DMS153 treated with DMSO at 0.1 percent for 48 hours (cell line): ENCODE data around the gene TMEM184B.

Experiments
- DNase-seq: peaks from one replicate; lab custom pipeline; 2025; ENCODE audit not compliant: unreplicated experiment; lab: John Stamatoyannopoulos, UW

The TMEM184B gene

DNA sequence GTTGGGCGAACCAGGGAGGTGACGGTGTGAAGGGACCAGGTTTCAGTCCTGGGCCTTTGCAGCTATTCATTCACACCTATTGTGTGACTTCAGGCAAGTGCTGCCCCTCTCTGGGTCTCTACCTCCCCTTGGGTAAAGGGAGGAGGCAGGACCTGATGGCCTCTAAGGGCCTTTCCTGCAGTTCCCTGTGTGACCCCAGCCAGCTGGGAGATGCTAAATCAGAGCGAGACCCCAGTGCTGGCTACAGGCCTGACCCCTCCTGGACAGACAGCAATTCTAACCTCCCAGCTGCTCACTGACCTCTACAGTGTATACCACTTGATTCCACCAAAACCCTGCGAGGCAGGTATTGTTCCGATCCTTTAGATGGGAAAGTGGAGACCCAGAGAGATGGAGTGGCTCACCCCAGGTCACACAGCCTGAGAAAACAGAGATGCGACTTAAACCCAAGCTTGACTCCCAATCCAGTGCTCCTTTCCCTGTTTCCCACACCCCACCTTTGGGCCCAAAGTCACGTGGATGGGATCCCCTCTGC, 64.8 kb downstream of the TMEM184B start:
- DNase-seq: no peak

DNA sequence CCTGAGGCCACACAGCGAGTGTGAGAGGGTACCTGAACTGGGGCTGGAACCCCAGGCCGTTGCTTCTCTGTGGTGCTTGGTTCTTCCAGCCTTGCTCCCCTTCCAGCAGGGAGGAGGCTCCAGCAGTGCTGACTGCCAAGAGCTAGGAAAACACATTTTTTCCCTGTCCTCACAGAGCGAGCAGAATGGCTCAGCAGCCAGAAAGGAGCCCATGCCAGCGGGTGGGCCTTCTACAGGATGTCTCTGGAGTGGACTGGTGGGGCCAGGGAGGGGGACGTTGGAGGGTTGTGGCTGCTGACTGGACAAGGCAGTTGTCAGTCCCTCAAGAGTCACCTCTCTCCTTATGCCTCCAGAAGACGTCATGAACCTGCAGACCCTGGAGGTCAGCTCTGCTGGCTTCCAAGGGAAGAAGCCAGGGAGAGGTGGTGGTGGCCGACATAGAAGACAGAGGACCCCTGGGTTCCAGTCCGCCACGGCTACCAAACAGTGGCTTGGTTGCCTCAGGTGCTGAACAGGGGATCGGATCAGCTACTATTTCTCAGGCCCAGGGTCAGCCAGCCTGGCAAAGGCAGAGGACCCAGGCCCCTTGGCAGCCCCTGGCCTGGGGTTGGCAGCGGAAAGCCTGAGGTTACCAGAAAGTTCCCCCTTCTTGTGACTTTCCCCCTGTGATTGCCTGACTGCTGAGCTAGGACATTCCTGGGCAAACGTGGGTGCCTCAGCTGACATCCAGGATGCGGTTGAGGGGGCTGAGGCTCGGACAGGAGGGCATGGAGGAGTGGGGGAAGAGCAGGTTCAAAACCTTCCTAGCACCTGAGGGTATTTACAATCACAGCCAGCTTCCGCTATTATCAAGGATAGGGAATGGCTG, 67.3 kb downstream of the TMEM184B start:
- no peak for DNase-seq

DNA sequence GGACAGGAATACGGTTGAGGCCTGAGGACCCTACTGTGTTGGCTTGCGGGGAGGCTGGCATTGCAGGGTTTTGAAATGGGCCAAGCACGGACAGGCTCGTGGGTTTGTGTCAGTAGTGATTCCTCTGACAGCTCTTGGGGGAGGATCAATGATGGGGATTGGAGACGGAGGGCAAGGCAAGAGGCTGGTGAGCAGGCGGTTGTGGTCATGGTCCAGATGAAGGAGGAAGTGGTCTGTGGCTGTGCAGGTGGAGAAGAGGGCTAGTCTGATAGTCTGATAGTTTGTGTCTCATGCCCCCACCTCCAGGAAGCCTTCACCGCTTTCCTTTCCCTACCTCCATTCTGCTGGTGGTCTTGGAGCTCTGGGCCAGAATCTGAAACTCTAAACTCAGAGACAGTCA, 68.0 kb downstream of the TMEM184B start:
- no peak for DNase-seq

DNA sequence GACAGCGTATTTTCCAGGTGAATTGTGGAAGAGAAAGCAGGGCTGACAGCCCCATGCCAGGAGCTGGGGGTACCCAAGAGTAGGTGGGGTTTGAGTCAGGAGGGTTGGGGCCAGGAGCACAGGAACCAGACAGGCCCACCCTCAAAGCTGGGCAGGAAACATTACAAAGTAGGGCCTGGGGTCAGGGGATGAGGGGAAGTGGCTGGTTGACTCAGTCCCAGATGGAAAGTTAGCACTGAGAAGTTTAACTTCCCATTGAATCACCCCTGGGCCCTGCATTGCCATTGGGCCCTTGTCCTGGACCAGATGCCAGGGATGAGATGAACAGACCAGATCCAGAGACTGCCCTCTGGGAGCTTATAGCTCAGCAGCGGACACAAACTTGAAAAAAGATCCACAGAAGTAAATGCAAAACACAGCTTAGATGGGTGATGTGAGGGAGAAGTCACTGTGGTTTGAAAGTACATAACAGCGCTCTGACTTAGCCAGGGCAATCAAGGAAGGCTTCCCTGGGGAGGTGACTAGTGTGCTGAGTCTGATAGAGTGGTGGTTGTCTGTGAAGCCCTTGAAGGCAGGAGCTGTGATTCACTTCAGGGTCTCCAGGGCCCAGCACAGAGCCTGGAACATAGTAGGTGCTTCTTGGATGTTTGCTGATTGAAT, 68.8 kb downstream of the TMEM184B start:
- DNase-seq: no peak

DNA sequence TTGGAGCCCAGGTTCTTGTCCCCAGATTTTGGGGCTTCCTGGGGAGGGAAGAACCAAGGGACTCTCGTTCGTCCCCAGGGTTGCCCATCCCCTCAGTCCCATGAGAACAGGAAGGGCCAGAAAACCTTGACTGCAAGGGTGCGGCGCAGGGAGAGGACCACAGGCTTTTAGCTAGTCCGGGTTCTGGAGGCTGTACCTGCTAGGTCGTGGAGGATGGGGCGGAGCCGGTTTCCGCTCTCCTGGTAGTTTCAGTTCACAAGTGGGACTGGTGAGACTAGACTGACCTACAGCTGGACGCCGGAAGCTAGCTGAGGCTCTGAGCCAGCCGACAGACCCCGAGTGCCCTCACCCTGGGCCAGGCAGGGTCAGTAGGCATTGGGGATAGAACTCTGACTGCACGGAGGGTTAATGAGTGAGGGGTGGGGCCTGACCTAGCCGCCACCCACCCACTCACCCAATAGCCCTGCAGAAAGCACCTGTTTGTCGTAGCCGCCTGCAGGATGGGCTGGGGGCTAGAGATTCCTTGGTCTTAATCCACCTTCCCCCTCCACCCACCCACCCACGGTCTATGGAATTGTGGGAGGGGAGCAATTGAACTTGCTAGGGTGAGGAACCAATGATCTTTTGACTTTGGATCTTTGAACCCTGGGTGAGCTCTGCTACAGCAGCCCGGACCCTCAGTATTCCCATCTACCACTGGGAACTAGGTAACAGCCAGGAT, 69.6 kb downstream of the TMEM184B start:
- peak; percentile 49 for DNase-seq

DNA sequence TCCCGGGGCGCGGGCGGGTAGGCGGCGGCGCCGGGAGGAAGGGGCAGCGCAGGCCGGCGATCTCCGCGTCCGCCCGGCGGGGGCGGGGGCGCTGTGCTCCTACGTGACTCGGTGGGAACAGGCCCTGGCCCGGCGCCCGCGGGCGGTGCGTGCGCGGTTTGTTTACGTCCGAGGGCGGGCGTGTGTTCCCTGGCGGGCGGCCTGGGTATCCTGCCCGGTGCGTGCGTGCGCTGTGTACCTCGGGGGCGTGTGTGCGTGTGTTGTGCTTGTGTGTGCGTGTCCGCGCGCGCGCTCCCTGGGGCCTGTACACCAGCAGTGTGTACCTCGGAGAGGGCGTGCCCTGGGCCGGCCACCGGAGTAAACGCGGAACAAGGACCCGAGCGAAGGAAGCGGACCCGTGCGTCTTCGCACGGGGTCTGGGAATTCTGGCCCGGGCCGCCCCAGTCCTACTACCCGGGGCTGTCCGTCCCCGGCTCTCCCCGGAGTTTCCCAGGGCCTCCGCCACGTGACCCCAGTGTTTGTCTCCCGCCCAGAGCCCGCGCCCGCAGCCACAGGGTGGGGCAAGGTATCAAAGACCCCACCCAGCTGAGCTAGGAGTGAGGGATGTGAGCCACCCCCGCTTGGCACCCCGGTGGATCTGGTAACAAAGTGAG, 70.2 kb downstream of the TMEM184B start:
- DNase-seq: no peak

DNA sequence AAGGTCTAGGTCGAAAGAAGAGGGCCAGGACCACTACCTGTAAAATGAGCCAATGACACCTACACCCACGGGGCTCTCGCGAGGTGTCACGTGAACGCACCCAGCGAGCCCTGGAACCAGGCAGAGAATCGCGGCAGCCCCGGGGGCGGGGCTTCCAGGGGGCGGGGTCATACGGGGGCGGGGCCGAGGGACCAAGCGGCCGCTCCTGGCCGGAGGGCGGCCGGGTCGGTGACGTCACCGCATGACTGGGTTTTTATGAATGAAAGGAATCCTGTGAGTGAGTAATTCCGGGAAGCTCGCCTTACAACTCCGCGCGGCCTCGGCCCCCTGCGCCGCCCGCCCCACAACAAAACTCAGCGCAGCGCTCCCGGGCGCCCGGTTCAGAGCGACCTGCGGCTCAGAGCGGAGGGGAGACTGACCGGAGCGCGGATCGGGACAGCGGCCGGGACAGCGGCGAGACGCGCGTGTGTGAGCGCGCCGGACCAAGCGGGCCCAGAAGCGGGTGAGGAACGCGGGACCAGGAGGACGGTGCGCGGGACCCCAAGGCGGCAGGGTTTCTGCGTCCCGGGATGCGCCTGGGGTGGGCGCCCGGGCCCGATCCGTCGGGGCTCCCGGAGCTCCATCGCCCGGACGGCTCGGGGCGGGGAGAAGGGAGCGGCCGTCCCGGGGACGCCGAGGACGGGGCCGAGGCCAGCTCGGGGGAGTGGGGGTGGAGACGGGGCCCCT, 70.9 kb downstream of the TMEM184B start, which contains the start of gene MAFF:
TSS of gene MAFF (plus strand) at position 284 of the 726 bp plus-strand sequence. CDS start 11,860 bp downstream, outside the sequence.
- peak; percentile 94 for DNase-seq

DNA sequence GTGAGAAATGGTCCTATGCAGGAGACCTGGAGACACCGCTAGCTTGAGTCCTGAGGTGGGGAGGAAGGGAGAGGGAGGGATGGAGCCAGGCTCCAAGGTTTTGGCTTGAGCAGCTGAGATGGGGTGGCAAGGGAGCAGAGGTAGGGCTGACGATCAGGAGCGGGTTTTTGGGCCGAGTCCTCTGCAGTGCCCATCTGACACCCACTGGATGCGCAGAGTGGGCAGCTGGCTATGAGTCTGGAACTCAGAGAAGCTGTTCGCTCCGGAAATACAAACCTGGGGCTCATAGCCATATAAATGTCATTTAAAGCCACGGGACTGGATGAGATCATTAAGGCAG, 71.5 kb downstream of the TMEM184B start:
- no peak for DNase-seq

DNA sequence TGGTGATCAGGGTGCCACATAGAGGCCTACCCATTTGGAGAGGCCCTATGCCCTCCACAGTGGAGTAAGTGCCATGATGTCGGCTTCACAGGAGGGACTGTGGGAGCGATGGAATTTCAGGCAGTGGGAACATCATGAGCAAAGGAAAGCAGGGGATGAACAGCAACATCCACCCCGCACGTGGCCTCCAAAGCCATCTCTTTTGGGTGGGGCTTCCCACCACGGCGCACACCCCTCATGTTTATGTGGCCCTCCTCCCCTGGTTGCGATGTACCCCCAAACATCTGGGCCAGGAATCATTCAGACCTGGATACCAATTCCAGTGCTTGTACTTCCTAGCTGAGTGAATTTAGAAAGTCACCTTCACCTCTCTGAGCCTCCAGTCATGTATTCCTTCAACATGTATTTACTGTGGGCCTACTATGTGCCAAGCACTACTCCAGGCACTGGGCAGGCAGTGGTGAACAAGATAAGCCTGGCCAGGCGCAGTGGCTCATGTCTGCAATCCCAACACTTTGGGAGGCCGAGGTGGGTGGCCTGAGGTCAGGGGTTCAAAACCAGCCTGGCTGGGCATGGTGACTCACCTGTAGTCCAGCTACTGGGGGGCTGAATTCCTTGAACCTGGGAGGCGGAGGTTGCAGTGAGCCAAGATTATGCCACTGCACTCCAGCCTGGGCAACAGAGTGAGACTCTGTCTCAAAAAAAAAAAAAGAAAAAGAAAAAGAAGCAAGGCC, 72.8 kb downstream of the TMEM184B start:
- no peak for DNase-seq

DNA sequence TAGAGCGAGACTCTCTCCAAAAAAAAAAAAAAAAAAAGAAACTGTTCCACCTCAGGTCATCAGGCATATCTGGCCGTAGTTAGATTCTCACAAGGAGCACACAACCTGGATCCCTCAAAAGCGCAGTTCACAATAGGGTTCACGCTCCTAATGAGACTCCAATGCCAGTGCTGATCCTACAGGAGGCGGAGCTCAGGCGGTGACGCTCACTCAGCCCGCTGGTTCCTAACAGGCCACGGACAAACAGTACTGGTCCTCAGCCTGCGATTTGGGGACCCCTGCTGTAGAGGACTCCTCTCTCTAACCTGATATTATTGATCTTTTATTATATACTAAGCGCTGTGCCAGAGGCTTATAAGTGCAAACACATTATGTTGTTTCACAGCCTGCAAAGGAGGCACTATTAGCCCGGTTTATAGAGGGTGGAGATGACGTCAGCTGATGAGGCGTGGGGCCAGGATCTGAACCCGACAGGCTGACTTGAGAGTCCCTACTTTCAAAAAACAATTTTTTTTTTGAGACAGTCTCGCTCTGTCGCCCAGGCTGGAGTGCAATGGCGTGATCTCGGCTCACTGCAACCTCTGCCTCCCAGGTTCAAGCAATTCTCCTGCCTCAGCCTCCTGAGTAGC, 75.9 kb downstream of the TMEM184B start:
- peak; percentile 9 for DNase-seq

DNA sequence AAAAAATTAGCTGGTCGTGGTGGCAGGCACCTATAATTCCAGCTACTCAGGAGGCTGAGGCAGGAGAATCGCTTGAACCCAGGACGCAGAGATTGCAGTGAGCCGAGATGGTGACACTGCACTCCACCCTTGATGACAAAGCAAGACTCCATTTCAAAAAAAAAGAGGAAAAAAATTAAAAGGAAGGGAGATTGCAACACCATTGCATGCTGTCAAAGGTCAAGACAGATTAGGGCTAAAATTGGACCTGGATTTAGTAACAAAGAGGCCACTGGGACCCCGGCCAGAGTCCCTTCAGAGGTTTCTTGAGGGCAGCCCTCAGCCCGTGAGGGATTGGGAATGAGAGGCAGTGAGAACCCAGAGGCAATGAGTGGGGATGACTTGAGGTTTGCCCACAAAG, 79.2 kb downstream of the TMEM184B start:
- DNase-seq: no peak

DNA sequence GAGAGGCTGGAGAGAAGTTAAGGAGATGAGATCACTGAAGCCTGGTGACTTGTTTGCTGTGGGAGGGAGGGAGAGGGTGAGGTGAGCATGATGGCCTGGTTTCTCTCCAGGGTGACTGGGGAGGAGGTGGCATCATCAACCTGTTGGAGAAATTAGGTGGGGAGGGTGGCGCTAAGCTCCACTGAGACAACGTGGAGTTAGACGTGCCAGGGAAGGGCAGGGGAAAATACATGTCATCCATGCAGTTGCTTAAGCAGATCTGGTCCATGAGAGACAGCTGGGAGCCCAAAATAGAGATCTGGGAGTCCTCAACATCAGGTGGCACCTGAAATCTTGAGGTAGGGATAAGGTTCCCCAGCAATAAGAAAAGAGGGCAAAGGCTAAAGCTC, 80.3 kb downstream of the TMEM184B start:
- DNase-seq: no peak

DNA sequence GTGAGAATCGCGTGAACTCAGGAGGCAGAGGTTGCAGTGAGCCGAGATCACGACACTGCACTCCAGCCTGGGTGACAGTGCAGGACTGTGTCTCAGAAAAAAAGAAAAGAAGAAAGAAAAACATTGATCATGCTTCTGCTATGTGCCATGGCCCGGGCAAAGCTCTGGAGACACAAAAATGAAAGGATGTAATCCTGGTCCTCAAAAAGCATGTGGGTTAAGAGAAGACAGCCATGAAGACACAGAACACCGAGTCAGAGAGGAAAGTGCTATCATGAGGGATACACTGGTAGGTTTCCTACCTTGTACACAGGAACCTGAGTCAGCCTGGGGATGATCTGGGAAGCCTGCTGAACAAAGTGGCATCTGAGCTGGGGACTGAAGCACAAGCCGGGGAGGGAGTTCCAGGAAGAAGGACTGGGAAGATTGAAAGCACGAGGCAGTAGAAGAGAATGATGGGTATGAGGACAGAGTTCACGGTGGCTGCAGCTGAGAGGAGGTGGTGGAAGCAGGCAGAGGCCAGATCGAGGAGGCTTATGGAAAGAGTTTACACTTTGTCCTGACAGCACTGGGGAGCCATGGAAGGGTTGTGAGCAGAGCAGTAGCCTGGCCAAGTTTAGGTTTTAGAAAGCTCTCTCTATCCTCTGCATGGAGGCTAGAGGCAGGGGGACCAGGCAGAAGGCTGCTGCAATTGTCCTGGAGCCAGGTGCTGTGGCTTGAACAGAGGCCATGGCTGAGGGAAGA, 80.9 kb downstream of the TMEM184B start:
- DNase-seq: no peak

DNA sequence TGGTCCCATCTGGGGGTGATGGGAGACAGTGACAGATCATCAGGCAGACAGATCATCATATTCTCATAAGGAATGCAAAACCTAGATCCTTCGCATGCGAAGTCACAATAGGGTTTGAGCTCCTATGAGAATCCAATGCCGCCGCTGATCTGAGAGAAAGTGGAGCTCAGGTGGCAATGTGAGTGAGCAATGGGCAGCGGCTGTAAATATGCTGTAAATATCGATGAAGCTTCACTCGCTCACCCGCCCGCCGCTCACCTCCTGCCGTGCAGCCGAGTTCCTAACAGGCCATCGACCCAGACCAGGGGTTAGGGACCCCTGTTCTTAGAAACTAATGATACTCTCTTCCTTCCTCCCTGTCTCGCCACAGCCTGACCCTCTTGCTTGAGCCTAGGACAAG, 81.8 kb downstream of the TMEM184B start:
- DNase-seq: no peak

DNA sequence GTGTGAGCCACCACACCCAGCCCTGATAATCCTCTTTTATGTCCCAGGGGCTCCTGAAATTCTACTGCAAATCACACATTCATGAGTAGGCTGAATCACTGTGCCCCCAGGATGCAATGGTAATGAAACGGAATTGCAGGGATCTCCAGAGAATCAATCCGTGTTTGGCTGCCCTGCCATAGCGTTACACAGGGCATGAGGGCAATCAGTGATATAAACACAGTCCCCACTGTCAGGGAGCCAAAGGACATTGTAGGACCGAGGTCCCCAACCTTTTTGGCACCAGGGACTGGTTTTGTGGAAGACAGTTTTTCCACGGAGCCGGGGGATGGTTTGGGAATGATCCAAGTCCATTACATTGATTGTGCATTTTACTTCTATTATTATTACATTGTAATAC, 82.2 kb downstream of the TMEM184B start:
- no peak for DNase-seq

DNA sequence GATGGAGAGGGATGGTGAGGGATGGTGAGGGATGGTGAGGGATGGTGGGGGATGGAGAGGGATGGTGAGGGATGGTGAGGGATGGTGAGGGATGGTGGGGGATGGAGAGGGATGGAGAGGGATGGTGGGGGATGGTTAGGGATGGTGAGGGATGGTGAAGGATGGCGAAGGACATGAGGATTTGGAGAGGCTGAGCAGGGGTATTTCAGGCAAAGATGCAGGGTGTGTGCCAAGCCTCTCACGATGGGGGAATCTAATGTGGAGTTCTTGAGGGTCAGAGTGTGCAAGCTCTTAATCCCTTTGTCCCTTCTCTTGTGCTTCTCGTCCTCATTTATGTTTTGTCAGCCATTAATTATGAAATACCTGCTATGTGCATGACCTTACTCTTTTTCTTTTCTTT, 83.7 kb downstream of the TMEM184B start:
- DNase-seq: no peak

DNA sequence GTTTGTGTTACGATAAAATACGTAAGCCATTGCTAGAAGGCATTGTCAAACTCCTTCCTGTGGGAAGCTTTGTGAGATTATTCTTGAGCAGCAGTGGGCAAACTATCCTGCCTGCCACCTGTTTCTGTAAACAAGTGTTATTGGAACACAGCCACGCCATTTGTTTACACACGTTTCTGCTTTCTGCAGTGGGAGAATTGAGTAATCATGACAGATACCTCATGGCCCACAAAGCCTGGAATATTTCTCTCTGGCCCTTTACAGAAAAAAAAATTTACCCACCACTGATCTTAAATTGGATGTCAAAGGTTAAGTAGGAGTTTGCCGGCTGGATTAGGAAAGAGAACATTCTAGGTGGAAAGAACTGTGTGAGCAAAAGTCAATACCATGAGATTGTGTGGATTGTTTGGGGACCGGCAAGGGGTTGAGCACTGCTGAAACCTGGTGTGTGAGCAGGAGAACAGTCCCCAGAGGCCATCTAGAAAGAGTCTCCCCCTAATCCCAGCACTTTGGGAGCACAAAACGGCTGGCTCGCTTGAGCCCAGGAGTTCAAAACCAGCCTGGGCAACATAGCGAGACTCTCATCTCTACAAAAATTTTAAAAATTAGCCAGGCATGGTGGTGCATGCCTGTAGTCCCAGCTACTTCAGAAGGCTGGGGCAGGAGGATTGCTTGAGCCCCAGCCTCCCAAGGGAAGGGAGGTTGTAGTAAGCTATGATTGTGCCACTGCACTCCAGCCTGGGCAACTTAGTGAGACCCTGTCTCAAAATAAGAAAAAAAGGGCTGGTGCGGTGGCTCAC, 85.2 kb downstream of the TMEM184B start:
- DNase-seq: peak; percentile 44

DNA sequence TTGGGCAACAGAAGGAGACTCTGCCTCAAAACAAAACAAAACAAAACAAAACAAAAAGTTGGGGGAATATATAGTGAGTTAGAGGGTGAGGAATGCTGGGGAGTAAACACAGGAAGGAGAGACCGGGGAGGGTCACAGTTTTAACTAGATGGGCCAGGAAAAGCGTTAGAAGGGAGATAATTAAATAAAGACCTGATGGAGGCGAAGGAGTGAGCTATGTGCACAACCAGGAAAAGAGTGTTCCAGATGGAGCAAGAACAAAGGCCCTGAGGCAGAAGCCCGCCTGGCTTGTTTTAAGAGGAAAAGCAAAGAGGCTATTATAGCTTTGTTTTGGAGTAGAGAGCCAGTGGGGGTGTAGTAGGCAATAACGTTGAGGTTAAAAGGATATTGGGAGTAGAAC, 86.4 kb downstream of the TMEM184B start:
- no peak for DNase-seq
